ENCODE measurements around the gene FOXN4.

The FOXN4 gene

GRCh38 chr12:109258607-109259544 lies 50.2 kb downstream of the FOXN4 start:
- DNase-seq (ENCODE audit: low spot score): no peak

- no peak for DNase-seq (ENCODE audit: low spot score)
These were observed 50.9 kb downstream of the FOXN4 start for GRCh38 chr12:109258201-109258600.

GRCh38 chr12:109256011-109256410 lies 53.1 kb downstream of the FOXN4 start:
- no peak for DNase-seq (ENCODE audit: low spot score)

- no peak for DNase-seq (ENCODE audit: low spot score)
These were observed 53.7 kb downstream of the FOXN4 start for GRCh38 chr12:109255377-109255776.

- no peak for DNase-seq (ENCODE audit: low spot score)
These were observed 55.1 kb downstream of the FOXN4 start for GRCh38 chr12:109253913-109254544.

- DNase-seq (ENCODE audit: low spot score): no peak
These were observed 56.3 kb downstream of the FOXN4 start for GRCh38 chr12:109252799-109253198.

- DNase-seq (ENCODE audit: low spot score): no peak
These were observed 58.6 kb downstream of the FOXN4 start for GRCh38 chr12:109250523-109250922.

- no peak for DNase-seq (ENCODE audit: low spot score)
These were observed 61.0 kb downstream of the FOXN4 start for GRCh38 chr12:109247831-109248654.

GRCh38 chr12:109246221-109246620 lies 62.9 kb downstream of the FOXN4 start:
- DNase-seq (ENCODE audit: low spot score): no peak

- no peak for DNase-seq (ENCODE audit: low spot score)
These were observed 65.0 kb downstream of the FOXN4 start for GRCh38 chr12:109244073-109244472.

- DNase-seq (ENCODE audit: low spot score): no peak
These were observed 67.1 kb downstream of the FOXN4 start for GRCh38 chr12:109241936-109242335.

- no peak for DNase-seq (ENCODE audit: low spot score)
These were observed 68.7 kb downstream of the FOXN4 start for GRCh38 chr12:109240365-109240764.

- no peak for DNase-seq (ENCODE audit: low spot score)
These were observed 69.4 kb downstream of the FOXN4 start for GRCh38 chr12:109239691-109240090.

- no peak for DNase-seq (ENCODE audit: low spot score)
These were observed 69.9 kb downstream of the FOXN4 start for GRCh38 chr12:109239179-109239578.

GRCh38 chr12:109236257-109236656 lies 72.8 kb downstream of the FOXN4 start:
- no peak for DNase-seq (ENCODE audit: low spot score)

- no peak for DNase-seq (ENCODE audit: low spot score)
These were observed 75.1 kb downstream of the FOXN4 start for GRCh38 chr12:109234012-109234411.

- DNase-seq (ENCODE audit: low spot score): no peak
These were observed 76.4 kb downstream of the FOXN4 start for GRCh38 chr12:109232731-109233130.

- no peak for DNase-seq (ENCODE audit: low spot score)
These were observed 78.9 kb downstream of the FOXN4 start for GRCh38 chr12:109230193-109230592.

- no peak for DNase-seq (ENCODE audit: low spot score)
These were observed 80.4 kb downstream of the FOXN4 start for GRCh38 chr12:109228664-109229063.
